NCI-H187 (cell line): Measurements from ENCODE around the gene ADORA1.

Experiments
- DNase-seq, 2 experiments: peaks; one replicate each; lab custom pipeline; 2025; lab: John Stamatoyannopoulos, UW

Gene ADORA1

GRCh38 chr1:203213126-203213525 lies 85.6 kb downstream of the ADORA1 start:
- no peak for DNase-seq

- no peak for DNase-seq
These were observed 87.3 kb downstream of the ADORA1 start for GRCh38 chr1:203214871-203215270.

GRCh38 chr1:203215573-203215972 lies 88.0 kb downstream of the ADORA1 start:
- peak; percentile 38 to 61 for DNase-seq

GRCh38 chr1:203216274-203217138 lies 89.0 kb downstream of the ADORA1 start:
- peak; percentile 75 to 80 for DNase-seq
